Tibial nerve (tissue), 3 donors: ENCODE results near the gene EXOC4.

Experiments
- POLR2A ChIP-seq, 2 donors: fragments of 450-650 bp; IDR thresholded peaks; one replicate each; pipeline ENCODE4 v1.6.1; 2017; ENCODE audit warnings: antibody characterized with exemption in 2 of 2, mild to moderate bottlenecking in 2 of 2, moderate library complexity in 2 of 2
- TF ChIP-seq, protein P1 (sequence below), 5 experiments: fragments of 200-600 bp in 3 of 5; fragments of 450-650 bp in 2 of 5; sonication (generic) in 3 of 5; IDR thresholded peaks; one replicate each; pipeline ENCODE4 v1.5.1; 2016 to 2019; ENCODE audit warnings: antibody characterized with exemption in 5 of 5, mild to moderate bottlenecking in 3 of 5, moderate library complexity in 2 of 5

DNA sequence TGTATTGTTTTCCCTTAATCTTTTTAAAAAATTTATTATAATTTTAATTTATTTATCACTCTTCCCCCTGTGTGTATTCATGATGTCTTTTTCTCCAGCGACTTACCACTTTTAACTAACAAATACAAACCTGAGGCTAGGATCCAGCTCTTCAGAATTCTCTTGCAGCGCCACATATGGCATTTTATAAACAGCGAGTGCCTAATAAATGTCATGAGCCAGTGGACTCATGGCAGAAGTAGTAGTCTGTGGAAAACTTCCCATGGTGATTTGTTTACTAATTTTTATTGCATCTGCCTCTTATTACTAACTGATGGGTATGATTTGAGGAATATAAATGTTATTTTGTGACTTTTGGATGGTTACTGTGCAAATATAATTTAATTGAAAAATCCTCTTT, 102.9 kb downstream of the EXOC4 start:
- TF ChIP-seq, protein P1, sequence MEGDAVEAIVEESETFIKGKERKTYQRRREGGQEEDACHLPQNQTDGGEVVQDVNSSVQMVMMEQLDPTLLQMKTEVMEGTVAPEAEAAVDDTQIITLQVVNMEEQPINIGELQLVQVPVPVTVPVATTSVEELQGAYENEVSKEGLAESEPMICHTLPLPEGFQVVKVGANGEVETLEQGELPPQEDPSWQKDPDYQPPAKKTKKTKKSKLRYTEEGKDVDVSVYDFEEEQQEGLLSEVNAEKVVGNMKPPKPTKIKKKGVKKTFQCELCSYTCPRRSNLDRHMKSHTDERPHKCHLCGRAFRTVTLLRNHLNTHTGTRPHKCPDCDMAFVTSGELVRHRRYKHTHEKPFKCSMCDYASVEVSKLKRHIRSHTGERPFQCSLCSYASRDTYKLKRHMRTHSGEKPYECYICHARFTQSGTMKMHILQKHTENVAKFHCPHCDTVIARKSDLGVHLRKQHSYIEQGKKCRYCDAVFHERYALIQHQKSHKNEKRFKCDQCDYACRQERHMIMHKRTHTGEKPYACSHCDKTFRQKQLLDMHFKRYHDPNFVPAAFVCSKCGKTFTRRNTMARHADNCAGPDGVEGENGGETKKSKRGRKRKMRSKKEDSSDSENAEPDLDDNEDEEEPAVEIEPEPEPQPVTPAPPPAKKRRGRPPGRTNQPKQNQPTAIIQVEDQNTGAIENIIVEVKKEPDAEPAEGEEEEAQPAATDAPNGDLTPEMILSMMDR (IDR thresholded peaks at IDR 0.05): no peak
- TF ChIP-seq POLR2A (IDR thresholded peaks at IDR 0.05): no peak
